ENCODE results near the gene MMP21.

The MMP21 gene

DNA sequence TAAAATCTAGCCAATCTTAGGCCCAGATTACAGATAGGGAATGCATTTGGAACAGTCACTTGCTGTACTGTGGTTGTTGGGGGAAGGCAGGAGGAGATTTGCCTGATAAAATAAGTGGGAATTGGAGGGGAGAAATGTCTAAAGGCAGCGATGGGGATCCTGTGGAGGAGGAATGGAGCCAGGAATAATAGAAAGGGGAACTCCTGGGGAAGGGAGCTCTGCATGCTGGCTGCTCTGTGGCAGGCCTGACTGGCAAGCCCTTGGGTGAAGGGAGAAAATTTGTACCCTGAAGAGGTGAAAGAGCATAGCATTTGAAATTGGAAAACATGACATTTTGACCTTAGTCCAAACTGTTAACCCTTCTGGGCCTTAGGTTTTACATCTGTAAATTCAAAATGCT is 13.7 kb downstream of the MMP21 start:
- no peak for TF ChIP-seq RAD21 (IDR thresholded peaks at IDR 0.05; ENCODE audit: low read depth)
- TF ChIP-seq, protein P1, sequence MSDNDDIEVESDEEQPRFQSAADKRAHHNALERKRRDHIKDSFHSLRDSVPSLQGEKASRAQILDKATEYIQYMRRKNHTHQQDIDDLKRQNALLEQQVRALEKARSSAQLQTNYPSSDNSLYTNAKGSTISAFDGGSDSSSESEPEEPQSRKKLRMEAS (IDR thresholded peaks at IDR 0.05): no peak

DNA sequence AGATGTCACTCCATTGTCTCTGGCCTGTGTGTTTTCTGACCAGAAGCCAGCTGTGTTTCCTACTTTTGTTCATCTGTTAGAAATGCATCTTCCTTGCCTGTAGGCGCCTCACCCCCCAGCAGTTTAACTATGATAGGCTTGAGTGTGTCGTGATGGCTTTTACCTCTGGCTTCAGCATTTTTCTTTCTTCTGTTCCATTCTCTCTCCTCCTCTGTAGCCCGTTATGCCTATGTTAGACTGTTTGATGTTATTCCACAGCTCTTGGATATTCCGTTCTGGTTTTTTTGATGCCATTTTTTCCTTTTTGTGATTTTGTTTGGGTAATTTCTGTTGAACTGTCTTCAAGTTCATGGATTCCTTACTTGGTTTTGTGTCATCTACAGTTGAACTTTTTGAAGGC is 17.9 kb downstream of the MMP21 start:
- TF ChIP-seq USF1 (IDR thresholded peaks at IDR 0.05): no peak
- TF ChIP-seq TEAD4 (IDR thresholded peaks at IDR 0.05): no peak
- TF ChIP-seq ZBTB7A (IDR thresholded peaks at IDR 0.05; ENCODE audit: low read depth): no peak
- no peak for TF ChIP-seq CEBPB (IDR thresholded peaks at IDR 0.05)
- TF ChIP-seq CREB1 (IDR thresholded peaks at IDR 0.05; ENCODE audit: low read depth): no peak
- TF ChIP-seq, protein P2, sequence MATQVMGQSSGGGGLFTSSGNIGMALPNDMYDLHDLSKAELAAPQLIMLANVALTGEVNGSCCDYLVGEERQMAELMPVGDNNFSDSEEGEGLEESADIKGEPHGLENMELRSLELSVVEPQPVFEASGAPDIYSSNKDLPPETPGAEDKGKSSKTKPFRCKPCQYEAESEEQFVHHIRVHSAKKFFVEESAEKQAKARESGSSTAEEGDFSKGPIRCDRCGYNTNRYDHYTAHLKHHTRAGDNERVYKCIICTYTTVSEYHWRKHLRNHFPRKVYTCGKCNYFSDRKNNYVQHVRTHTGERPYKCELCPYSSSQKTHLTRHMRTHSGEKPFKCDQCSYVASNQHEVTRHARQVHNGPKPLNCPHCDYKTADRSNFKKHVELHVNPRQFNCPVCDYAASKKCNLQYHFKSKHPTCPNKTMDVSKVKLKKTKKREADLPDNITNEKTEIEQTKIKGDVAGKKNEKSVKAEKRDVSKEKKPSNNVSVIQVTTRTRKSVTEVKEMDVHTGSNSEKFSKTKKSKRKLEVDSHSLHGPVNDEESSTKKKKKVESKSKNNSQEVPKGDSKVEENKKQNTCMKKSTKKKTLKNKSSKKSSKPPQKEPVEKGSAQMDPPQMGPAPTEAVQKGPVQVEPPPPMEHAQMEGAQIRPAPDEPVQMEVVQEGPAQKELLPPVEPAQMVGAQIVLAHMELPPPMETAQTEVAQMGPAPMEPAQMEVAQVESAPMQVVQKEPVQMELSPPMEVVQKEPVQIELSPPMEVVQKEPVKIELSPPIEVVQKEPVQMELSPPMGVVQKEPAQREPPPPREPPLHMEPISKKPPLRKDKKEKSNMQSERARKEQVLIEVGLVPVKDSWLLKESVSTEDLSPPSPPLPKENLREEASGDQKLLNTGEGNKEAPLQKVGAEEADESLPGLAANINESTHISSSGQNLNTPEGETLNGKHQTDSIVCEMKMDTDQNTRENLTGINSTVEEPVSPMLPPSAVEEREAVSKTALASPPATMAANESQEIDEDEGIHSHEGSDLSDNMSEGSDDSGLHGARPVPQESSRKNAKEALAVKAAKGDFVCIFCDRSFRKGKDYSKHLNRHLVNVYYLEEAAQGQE (IDR thresholded peaks at IDR 0.05; ENCODE audit: low read depth): no peak
- TF ChIP-seq TAF1 (IDR thresholded peaks at IDR 0.05; ENCODE audit: low read depth): no peak
- TF ChIP-seq TCF12 (IDR thresholded peaks at IDR 0.05; ENCODE audit: low read depth): no peak
- no peak for TF ChIP-seq RAD21 (IDR thresholded peaks at IDR 0.05; ENCODE audit: low read depth)
- TF ChIP-seq EP300 (IDR thresholded peaks at IDR 0.05; ENCODE audit: borderline replicate concordance): no peak
- TF ChIP-seq YY1 (IDR thresholded peaks at IDR 0.05; ENCODE audit: low read depth): no peak
- no peak for TF ChIP-seq FOXM1 (IDR thresholded peaks at IDR 0.05; ENCODE audit: borderline replicate concordance, low read depth)
- TF ChIP-seq NFIC (IDR thresholded peaks at IDR 0.05): no peak
- no peak for TF ChIP-seq EGR1 (IDR thresholded peaks at IDR 0.05)
- TF ChIP-seq, protein P1 (IDR thresholded peaks at IDR 0.05): no peak

- TF ChIP-seq RAD21 (IDR thresholded peaks at IDR 0.05; ENCODE audit: low read depth): no peak
- TF ChIP-seq TEAD4 (IDR thresholded peaks at IDR 0.05): no peak
- TF ChIP-seq TAF1 (IDR thresholded peaks at IDR 0.05; ENCODE audit: low read depth): no peak
- TF ChIP-seq ZBTB7A (IDR thresholded peaks at IDR 0.05; ENCODE audit: low read depth): no peak
- no peak for TF ChIP-seq CEBPB (IDR thresholded peaks at IDR 0.05)
Measured at GRCh38 chr10:125756853-125757487, 18.7 kb downstream of the MMP21 start.

DNA sequence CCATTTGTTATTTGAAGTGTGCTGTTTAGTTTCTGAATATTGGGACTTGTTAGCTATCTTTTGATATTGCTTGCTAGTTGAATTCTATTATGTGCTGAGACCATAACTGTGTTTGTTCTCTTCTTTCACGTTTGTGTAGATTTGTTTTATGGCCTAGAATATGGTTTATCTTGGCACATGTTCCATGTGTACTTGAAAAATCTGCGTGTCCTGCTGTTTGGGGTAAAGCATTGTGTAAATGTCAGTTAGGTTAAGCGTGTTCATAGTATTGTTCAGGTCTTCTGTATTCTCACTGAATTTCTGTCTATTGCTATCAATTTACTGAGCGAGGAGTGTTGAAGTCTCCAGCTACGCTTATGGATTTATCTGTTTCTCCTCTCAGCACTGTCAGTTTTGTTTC is 19.4 kb downstream of the MMP21 start:
- TF ChIP-seq, protein P1 (IDR thresholded peaks at IDR 0.05): no peak
- no peak for TF ChIP-seq TCF12 (IDR thresholded peaks at IDR 0.05; ENCODE audit: low read depth)
- TF ChIP-seq USF1 (IDR thresholded peaks at IDR 0.05): no peak
- TF ChIP-seq TEAD4 (IDR thresholded peaks at IDR 0.05): no peak
- no peak for TF ChIP-seq CEBPB (IDR thresholded peaks at IDR 0.05)
- no peak for TF ChIP-seq TAF1 (IDR thresholded peaks at IDR 0.05; ENCODE audit: low read depth)

- TF ChIP-seq FOXM1 (IDR thresholded peaks at IDR 0.05; ENCODE audit: borderline replicate concordance, low read depth): no peak
- TF ChIP-seq EP300 (IDR thresholded peaks at IDR 0.05; ENCODE audit: borderline replicate concordance): no peak
- TF ChIP-seq USF1 (IDR thresholded peaks at IDR 0.05): no peak
- TF ChIP-seq, protein P2 (IDR thresholded peaks at IDR 0.05; ENCODE audit: low read depth): no peak
- TF ChIP-seq CEBPB (IDR thresholded peaks at IDR 0.05): no peak
- TF ChIP-seq TCF12 (IDR thresholded peaks at IDR 0.05; ENCODE audit: low read depth): no peak
- no peak for TF ChIP-seq ZBTB7A (IDR thresholded peaks at IDR 0.05; ENCODE audit: low read depth)
- no peak for TF ChIP-seq EGR1 (IDR thresholded peaks at IDR 0.05)
- TF ChIP-seq YY1 (IDR thresholded peaks at IDR 0.05; ENCODE audit: low read depth): no peak
Measured at GRCh38 chr10:125747417-125747816, 28.2 kb downstream of the MMP21 start.

GRCh38 chr10:125744909-125745308 is 30.7 kb downstream of the MMP21 start:
- TF ChIP-seq CEBPB (IDR thresholded peaks at IDR 0.05): no peak
- TF ChIP-seq EGR1 (IDR thresholded peaks at IDR 0.05): no peak
- no peak for TF ChIP-seq FOXM1 (IDR thresholded peaks at IDR 0.05; ENCODE audit: borderline replicate concordance, low read depth)
- TF ChIP-seq CREB1 (IDR thresholded peaks at IDR 0.05; ENCODE audit: low read depth): no peak
